Suprapubic skin (tissue), 4 donors: ENCODE data around the gene FUT7. TPM values are rescaled to one million over a fixed set of nuclear protein-coding genes. Genes with fewer than 3 reads are reported as not detected.

Source experiments
- DNase-seq, 2 donors: peaks; one replicate each; pipeline ENCODE4 v3.0.0-alpha.2; 2019; ENCODE audit warnings: low spot score in 2 of 2
- H3K27ac ChIP-seq: fragments of 200-600 bp; sonication (generic); one replicate; pipeline ENCODE4 v1.5.1; 2019
- H3K27me3 ChIP-seq: fragments of 200-600 bp; sonication (generic); one replicate; pipeline ENCODE4 v1.5.1; 2019
- H3K36me3 ChIP-seq: fragments of 200-600 bp; sonication (generic); one replicate; pipeline ENCODE4 v1.5.1; 2019
- H3K4me1 ChIP-seq: fragments of 200-600 bp; sonication (generic); one replicate; pipeline ENCODE4 v1.5.1; 2019
- H3K4me3 ChIP-seq: fragments of 200-600 bp; sonication (generic); one replicate; pipeline ENCODE4 v1.5.1; 2019; ENCODE audit warnings: mild to moderate bottlenecking
- H3K9me3 ChIP-seq: fragments of 200-600 bp; sonication (generic); one replicate; pipeline ENCODE4 v1.5.1; 2019
- EP300 ChIP-seq: sonication (generic); formaldehyde crosslinking; IDR thresholded peaks from one replicate; pipeline ENCODE4 v1.6.1; 2017; ENCODE audit warnings: antibody characterized with exemption
- POLR2A ChIP-seq, 2 donors: fragments of 450-650 bp; IDR thresholded peaks; one replicate each; pipeline ENCODE4 v1.6.1; 2017; ENCODE audit warnings: antibody characterized with exemption in 2 of 2, mild to moderate bottlenecking in 2 of 2, moderate library complexity in 2 of 2
- POLR2AphosphoS5 ChIP-seq, 3 donors: sonication (generic); formaldehyde crosslinking; IDR thresholded peaks; one replicate each; pipeline ENCODE4 v1.6.1; 2017; ENCODE audit warnings: antibody characterized with exemption in 3 of 3
- WGBS: methylation state at CpG from one replicate; pipeline ENCODE4 v1.1.5; 2018; 5-methylcytosine and 5-hydroxymethylcytosine counted together
- total RNA-seq, 4 donors: library from RNA; depleted of rRNA; stranded (reverse); fragments of >200 nt; gene quantifications; one replicate each; pipeline ENCODE4 v1.1.0, GENCODE V29; 2016
- TF ChIP-seq, protein P1 (sequence below), 2 donors: fragments of 200-600 bp in 1 of 2; fragments of 450-650 bp in 1 of 2; sonication (generic) in 1 of 2; IDR thresholded peaks; one replicate each; pipeline ENCODE4 v1.5.1; 2016 to 2019; ENCODE audit warnings: antibody characterized with exemption in 2 of 2, mild to moderate bottlenecking in 1 of 2, moderate library complexity in 1 of 2

FUT7 gene
- total RNA-seq, 4 donors from 2014 or later = 0.72 TPM; not detected in 3

DNA sequence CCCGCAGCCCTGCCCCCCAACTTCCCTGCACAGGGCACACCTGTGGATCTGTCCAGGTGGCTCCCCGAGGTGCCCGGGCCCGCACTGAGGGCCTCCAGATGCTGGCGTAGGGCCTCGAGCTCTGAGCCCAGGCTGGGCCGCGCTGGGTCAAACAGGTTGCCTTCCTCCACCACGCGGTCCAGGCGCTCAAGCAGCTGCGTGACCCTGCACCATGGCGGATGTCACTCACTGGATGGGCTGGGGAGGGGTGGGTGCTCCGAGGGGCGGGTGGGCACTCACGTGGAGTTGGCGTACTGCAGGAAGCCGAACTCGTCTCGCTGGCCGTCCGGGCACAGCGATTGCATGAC is 9.3 kb downstream of the FUT7 start:
- TF ChIP-seq POLR2A (IDR thresholded peaks at IDR 0.05) (no peak), EP300 (no peak), POLR2AphosphoS5 (IDR thresholded peaks at IDR 0.05) (no peak)
- TF ChIP-seq, protein P1, sequence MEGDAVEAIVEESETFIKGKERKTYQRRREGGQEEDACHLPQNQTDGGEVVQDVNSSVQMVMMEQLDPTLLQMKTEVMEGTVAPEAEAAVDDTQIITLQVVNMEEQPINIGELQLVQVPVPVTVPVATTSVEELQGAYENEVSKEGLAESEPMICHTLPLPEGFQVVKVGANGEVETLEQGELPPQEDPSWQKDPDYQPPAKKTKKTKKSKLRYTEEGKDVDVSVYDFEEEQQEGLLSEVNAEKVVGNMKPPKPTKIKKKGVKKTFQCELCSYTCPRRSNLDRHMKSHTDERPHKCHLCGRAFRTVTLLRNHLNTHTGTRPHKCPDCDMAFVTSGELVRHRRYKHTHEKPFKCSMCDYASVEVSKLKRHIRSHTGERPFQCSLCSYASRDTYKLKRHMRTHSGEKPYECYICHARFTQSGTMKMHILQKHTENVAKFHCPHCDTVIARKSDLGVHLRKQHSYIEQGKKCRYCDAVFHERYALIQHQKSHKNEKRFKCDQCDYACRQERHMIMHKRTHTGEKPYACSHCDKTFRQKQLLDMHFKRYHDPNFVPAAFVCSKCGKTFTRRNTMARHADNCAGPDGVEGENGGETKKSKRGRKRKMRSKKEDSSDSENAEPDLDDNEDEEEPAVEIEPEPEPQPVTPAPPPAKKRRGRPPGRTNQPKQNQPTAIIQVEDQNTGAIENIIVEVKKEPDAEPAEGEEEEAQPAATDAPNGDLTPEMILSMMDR (IDR thresholded peaks at IDR 0.05) = no peak
- WGBS = 91% methylated on average over 19 of the region's 23 CpGs
- Histone ChIP-seq H3K36me3 (peaks cover 17% of the 10 kb centered on the region), H3K4me3 (no peak overlapping the region), H3K27ac (no peak overlapping the region), H3K9me3 (no peaks in the 10 kb centered on the region), H3K27me3 (no peaks in the 10 kb centered on the region), H3K4me1 (peaks cover 23% of the 10 kb centered on the region)
- DNase-seq = no peak

DNA sequence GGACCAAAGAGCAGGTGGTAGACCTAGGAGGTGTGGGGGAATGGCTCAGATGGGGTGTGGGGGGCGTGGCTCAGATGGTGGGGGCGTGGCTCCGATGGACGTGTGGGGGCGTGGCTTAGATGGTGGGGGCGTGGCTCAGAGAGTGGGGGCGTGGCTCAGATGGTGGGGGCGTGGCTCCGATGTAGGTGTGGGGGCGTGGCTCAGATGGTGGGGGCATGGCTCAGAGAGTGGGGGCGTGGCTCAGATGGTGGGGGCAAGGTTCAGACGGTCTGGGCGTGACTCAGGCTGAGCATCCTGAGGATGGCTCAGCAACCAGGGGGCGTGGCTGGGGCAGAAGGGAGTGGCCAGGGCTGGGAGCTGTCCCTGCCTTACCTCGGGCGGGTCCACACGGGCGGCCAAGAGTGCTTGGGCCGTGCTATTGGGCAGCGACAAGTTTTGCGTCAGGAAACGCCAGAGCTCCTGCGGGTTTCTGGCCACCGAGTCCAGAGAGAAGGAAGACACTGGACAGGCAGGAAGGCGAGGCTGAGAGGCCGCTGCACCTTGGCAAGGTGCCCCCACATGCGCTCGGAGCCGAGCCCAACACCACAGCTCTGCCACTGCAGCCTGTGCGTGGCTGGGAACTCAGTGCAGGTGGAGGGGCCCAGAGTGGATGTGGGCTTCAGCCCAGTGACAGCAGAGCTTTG is 9.8 kb downstream of the FUT7 start:
- no peak for DNase-seq
- 43% methylated on average over 19 of the region's 30 CpGs for WGBS
- H3K4me3 ChIP-seq = no peak overlapping the region
- H3K36me3 ChIP-seq = peaks cover 22% of the 10 kb centered on the region
- no peak overlapping the region for H3K27ac ChIP-seq
- no peaks in the 10 kb centered on the region for H3K27me3 ChIP-seq
- peaks cover 18% of the 10 kb centered on the region for H3K4me1 ChIP-seq
- H3K9me3 ChIP-seq = no peaks in the 10 kb centered on the region
- no peak for TF ChIP-seq POLR2AphosphoS5 (IDR thresholded peaks at IDR 0.05)
- no peak for TF ChIP-seq EP300
- TF ChIP-seq, protein P1 (IDR thresholded peaks at IDR 0.05) = no peak
- no peak for TF ChIP-seq POLR2A (IDR thresholded peaks at IDR 0.05)

DNA sequence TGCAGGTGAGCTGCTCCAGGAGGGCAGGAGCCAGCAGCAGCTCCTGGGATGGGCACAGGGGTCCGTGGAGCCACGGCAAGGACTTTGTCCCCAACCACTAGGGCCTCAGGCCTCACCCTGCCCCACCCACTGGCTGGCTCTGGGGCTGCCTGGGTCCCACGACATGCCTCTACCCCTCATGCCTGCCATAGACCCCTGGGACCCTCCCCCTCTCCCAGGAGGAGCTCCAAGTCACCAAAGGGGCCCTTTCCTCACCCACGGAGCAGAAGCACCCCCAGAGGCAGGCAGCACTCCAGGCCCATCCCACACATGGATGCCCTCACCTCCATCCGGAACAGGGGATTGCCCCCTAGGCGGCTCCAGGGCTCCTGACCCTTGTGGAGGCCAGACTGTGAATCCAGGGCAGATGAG is 10.3 kb downstream of the FUT7 start:
- TF ChIP-seq, protein P1 (IDR thresholded peaks at IDR 0.05) = no peak
- no peak for TF ChIP-seq EP300
- TF ChIP-seq POLR2A (IDR thresholded peaks at IDR 0.05) = no peak
- TF ChIP-seq POLR2AphosphoS5 (IDR thresholded peaks at IDR 0.05) = no peak
- Histone ChIP-seq H3K9me3 (no peaks in the 10 kb centered on the region), H3K4me3 (no peak overlapping the region), H3K36me3 (peaks cover 27% of the 10 kb centered on the region), H3K4me1 (peaks cover 12% of the 10 kb centered on the region), H3K27ac (no peak overlapping the region), H3K27me3 (no peaks in the 10 kb centered on the region)
- DNase-seq = no peak
- WGBS = 80% methylated on average over 3 of the region's 6 CpGs

DNA sequence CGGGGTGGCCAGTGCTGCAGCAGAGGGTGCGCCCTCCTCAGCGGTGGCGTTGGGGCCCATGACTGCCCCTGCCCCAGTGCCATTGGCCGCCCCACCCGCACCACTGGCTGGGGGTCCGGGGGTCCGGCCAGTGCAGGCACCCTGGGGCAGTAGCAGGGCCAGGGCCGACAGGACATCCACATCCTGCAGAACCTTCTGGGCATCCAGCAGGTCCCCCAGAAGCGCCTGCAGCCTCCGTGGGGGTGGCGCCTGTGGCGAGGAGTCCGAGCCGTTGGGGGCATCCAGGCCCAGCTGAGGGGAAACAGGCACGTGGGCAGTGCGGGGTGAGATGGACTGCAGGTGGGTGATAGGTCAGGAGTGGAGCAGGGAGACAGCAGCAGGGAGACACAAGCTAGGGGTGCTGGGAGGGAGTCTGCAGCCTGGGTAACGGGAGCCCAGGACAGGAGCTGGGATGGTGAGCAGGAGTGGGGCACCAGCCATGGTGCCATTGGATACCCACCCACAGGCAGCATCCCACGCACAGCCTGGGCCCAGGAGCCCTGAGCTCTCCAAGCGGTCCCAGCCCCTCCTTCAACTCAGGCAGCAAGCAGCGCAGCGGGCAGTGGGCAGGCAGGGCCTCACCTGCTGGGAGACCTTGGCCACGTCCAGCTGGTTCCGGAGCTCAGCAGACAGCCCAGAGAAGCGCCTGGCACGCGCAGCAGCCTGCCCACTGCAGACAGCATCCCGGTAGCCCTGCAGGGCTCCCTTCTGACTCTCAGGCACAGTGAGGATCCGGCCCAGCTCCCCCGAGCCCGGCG is 10.9 kb downstream of the FUT7 start:
- Histone ChIP-seq H3K36me3 (peaks cover 33% of the 10 kb centered on the region), H3K9me3 (no peaks in the 10 kb centered on the region), H3K4me3 (no peak overlapping the region), H3K27ac (no peak overlapping the region), H3K4me1 (peaks cover 6% of the 10 kb centered on the region), H3K27me3 (no peaks in the 10 kb centered on the region)
- TF ChIP-seq POLR2A (IDR thresholded peaks at IDR 0.05) = no peak
- TF ChIP-seq, protein P1 (IDR thresholded peaks at IDR 0.05) = no peak
- no peak for TF ChIP-seq EP300
- no peak for TF ChIP-seq POLR2AphosphoS5 (IDR thresholded peaks at IDR 0.05)
- WGBS = 94% methylated on average over 6 of the region's 32 CpGs
- DNase-seq = no peak
